Ovary (tissue), 9 donors: Measurements from ENCODE around the gene KNOP1. TPM values are rescaled to one million over a fixed set of nuclear protein-coding genes. Genes with fewer than 3 reads are reported as not detected.

Source experiments
- DNase-seq, 5 donors: peaks; one replicate each; pipeline ENCODE4 v3.0.0-alpha.2; 2019 to 2020
- H3K27ac ChIP-seq, 2 donors: fragments of 200-600 bp; one replicate each; pipeline versions ENCODE4 v1.5.1 to v1.8.0; 2019 to 2022
- H3K27me3 ChIP-seq: fragments of 200-600 bp; one replicate; pipeline ENCODE4 v1.8.0; 2022
- H3K36me3 ChIP-seq: fragments of 200-600 bp; sonication (generic); one replicate; pipeline ENCODE4 v1.5.1; 2019
- H3K4me1 ChIP-seq: one replicate; pipeline ENCODE4 v1.8.1; 2013; ENCODE audit warnings: mild to moderate bottlenecking, moderate library complexity; ENCODE audit not compliant: insufficient read depth
- H3K4me3 ChIP-seq: fragments of 200-600 bp; sonication (generic); one replicate; pipeline ENCODE4 v1.5.1; 2017
- H3K9me3 ChIP-seq, 2 donors: fragments of 200-600 bp in 1 of 2; sonication (generic) in 1 of 2; one replicate each; pipeline versions ENCODE4 v1.5.1 to v1.8.1; 2013 to 2019; ENCODE audit warnings: mild to moderate bottlenecking in 1 of 2, moderate library complexity in 1 of 2
- EP300 ChIP-seq: sonication (generic); formaldehyde crosslinking; IDR thresholded peaks from one replicate; pipeline ENCODE4 v1.6.1; 2017; ENCODE audit warnings: antibody characterized with exemption
- POLR2A ChIP-seq: fragments of 450-650 bp; IDR thresholded peaks from one replicate; pipeline ENCODE4 v1.6.1; 2017; ENCODE audit warnings: antibody characterized with exemption, mild to moderate bottlenecking, moderate library complexity
- WGBS, 3 donors: extraction: QIAGEN DNeasy Blood & Tissue Kit in 1 of 3; methylation state at CpG; one replicate each; pipeline versions ENCODE4 v1.1.5 to v1.1.7; 2013 to 2017; 5-methylcytosine and 5-hydroxymethylcytosine counted together
- intact Hi-C, 4 donors: fragments of 100-400 bp; cut with DNase I; formaldehyde crosslinking; loops; one replicate each; pipeline versions ENCODE4 v1.11.0 to v1.15.1; 2022 to 2023
- polyA plus RNA-seq, 2 donors: library from polyadenylated mRNA; stranded (reverse); fragments of 200-250 nt in 1 of 2; fragments of 350-450 nt in 1 of 2; fragmentation: Illumina TruSeq in 1 of 2; extraction: RNeasy Lipid Tissue Mini Kit (QIAGEN cat#74804) in 1 of 2; gene quantifications; one replicate each; pipeline ENCODE4 v1.2.3, GENCODE V29; 2013 to 2014
- total RNA-seq, 7 donors: library from RNA; depleted of rRNA in 2 of 7; stranded (reverse); fragments of >200 nt in 2 of 7; fragmentation: NEBNext Ultra II Directional in 3 of 7; extraction: Animal tissue kit (Norgen Biotek cat#: 25700) in 3 of 7; gene quantifications; one replicate each; pipeline versions ENCODE4 v1.1.0 to v1.2.4, GENCODE V29; 2016 to 2023
- TF ChIP-seq, protein P1 (sequence below), 3 donors: fragments of 450-650 bp in 2 of 3; fragments of 200-600 bp in 1 of 3; IDR thresholded peaks; one replicate each; pipeline versions ENCODE4 v1.5.1 to v1.8.0; 2016 to 2022; ENCODE audit warnings: antibody characterized with exemption in 3 of 3, mild to moderate bottlenecking in 1 of 3
- donor health status: DM: no; HTN: no; CAD: no; lungs with moderate emphysema.
- donor health status: DM: no; HTN: no; CAD: no.
- donor health status: Bipolar disorder and iron deficiency.
- donor health status: DM: yes; HTN: yes; CAD: no.
- donor health status: DM: no; HTN: no; CAD: no.
- donor health status: DM: yes; HTN: yes; CAD: no.

KNOP1 gene
- total and polyA plus RNA-seq, 9 donors, result 6.4 to 29.9 (median 17.0) TPM

DNA sequence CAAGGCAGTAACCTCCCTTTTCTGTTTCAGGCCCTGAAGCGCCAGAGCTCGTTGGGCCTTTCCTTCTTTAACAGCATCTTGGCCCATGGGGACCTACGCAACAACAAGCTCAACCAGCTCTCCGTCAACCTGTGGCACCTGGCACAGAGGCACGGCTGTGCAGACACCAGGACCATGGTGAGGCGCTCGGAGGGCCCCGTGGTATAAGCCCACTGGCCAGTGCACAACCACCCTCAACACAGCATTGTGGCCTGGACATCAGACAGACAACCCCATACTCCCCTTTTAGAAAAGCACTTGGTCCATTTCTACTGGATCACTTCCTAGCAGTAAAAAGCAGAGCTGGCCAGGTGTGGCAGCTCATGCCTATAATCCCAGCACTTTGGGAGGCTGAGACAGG is 18.6 kb downstream of the KNOP1 start:
- H3K4me1 ChIP-seq, result peaks cover 42% of the 10 kb centered on the region
- no peaks in the 10 kb centered on the region for H3K36me3 ChIP-seq
- no peak for DNase-seq
- H3K9me3 ChIP-seq, result no peaks in the 10 kb centered on the region
- intact Hi-C loops, result no loop called here
- 96 to 97% (median 96%) methylated on average over 8 of the region's 8 CpGs for WGBS, 3 donors
- no peak for TF ChIP-seq EP300
- TF ChIP-seq, protein P1, sequence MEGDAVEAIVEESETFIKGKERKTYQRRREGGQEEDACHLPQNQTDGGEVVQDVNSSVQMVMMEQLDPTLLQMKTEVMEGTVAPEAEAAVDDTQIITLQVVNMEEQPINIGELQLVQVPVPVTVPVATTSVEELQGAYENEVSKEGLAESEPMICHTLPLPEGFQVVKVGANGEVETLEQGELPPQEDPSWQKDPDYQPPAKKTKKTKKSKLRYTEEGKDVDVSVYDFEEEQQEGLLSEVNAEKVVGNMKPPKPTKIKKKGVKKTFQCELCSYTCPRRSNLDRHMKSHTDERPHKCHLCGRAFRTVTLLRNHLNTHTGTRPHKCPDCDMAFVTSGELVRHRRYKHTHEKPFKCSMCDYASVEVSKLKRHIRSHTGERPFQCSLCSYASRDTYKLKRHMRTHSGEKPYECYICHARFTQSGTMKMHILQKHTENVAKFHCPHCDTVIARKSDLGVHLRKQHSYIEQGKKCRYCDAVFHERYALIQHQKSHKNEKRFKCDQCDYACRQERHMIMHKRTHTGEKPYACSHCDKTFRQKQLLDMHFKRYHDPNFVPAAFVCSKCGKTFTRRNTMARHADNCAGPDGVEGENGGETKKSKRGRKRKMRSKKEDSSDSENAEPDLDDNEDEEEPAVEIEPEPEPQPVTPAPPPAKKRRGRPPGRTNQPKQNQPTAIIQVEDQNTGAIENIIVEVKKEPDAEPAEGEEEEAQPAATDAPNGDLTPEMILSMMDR (IDR thresholded peaks at IDR 0.05), result no peak
- no peak for TF ChIP-seq POLR2A
- no peaks in the 10 kb centered on the region for H3K27me3 ChIP-seq
- H3K4me3 ChIP-seq, result no peak overlapping the region
- H3K27ac ChIP-seq, result peak overlapping the region; percentile 27 to 58

GRCh38 chr16:19698480-19699465 is 19.3 kb downstream of the KNOP1 start:
- intact Hi-C loops, result no loop called here
- H3K4me3 ChIP-seq, result no peak overlapping the region
- H3K27ac ChIP-seq, result peak overlapping the region; percentile 27 to 58
- H3K36me3 ChIP-seq, result no peaks in the 10 kb centered on the region
- H3K9me3 ChIP-seq, result no peaks in the 10 kb centered on the region
- H3K27me3 ChIP-seq, result no peaks in the 10 kb centered on the region
- TF ChIP-seq POLR2A (no peak), EP300 (no peak)
- TF ChIP-seq, protein P1 (IDR thresholded peaks at IDR 0.05), result no peak
- peaks cover 36% of the 10 kb centered on the region for H3K4me1 ChIP-seq
- WGBS, 3 donors, result 80 to 87% (median 84%) methylated on average over 19 of the region's 19 CpGs
- DNase-seq, result no peak

- WGBS, 3 donors, result 70 to 86% (median 73%) methylated on average over 8 of the region's 8 CpGs
- H3K4me3 ChIP-seq, result no peak overlapping the region
- H3K4me1 ChIP-seq, result peaks cover 35% of the 10 kb centered on the region
- H3K27me3 ChIP-seq, result no peaks in the 10 kb centered on the region
- H3K36me3 ChIP-seq, result no peaks in the 10 kb centered on the region
- TF ChIP-seq, protein P1 (IDR thresholded peaks at IDR 0.05), result no peak
- TF ChIP-seq POLR2A (no peak), EP300 (no peak)
- DNase-seq, result no peak
- intact Hi-C loops, result no loop called here
- H3K27ac ChIP-seq, result peak overlapping the region in 1 of 2 donors; percentile 20
- no peaks in the 10 kb centered on the region for H3K9me3 ChIP-seq
These were observed 20.2 kb downstream of the KNOP1 start for GRCh38 chr16:19697756-19698318.

DNA sequence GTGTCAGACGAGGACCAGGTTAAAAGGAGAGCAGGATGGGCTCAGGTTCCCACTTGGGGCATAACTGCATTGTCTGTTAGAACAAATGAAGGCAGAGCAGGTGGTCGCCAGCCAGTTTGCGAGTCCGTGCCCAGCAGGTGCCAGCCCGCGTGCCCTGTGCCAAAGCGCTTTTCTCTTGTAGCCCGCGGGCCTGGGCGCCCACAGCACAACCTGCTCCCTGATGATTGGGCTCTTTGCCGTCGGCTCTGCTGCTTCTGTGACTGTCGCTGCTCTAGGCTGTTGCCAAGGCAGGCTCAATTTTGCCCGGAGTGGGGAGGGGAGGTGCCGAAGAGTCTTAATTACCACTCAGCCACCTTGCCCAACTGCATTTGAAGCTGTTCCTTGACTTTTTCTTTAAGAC is 21.1 kb downstream of the KNOP1 start:
- Histone ChIP-seq H3K9me3 (no peaks in the 10 kb centered on the region), H3K4me3 (no peak overlapping the region), H3K4me1 (peaks cover 35% of the 10 kb centered on the region), H3K27ac (peak overlapping the region; percentile 31 to 60), H3K36me3 (no peaks in the 10 kb centered on the region), H3K27me3 (no peaks in the 10 kb centered on the region)
- WGBS, 3 donors, result 92 to 96% (median 93%) methylated on average over 15 of the region's 15 CpGs
- TF ChIP-seq POLR2A (no peak), EP300 (no peak)
- TF ChIP-seq, protein P1 (IDR thresholded peaks at IDR 0.05), result no peak
- DNase-seq, result peak in 1 of 5 donors; percentile 50
- intact Hi-C loops, result no loop called here
